ENCODE measurements around the gene TLE4. TPM values are rescaled to one million over a fixed set of nuclear protein-coding genes. Genes with fewer than 3 reads are reported as not detected.

Gene TLE4
- total RNA-seq, 1 donor from 2014 or later = 98.5 TPM

DNA sequence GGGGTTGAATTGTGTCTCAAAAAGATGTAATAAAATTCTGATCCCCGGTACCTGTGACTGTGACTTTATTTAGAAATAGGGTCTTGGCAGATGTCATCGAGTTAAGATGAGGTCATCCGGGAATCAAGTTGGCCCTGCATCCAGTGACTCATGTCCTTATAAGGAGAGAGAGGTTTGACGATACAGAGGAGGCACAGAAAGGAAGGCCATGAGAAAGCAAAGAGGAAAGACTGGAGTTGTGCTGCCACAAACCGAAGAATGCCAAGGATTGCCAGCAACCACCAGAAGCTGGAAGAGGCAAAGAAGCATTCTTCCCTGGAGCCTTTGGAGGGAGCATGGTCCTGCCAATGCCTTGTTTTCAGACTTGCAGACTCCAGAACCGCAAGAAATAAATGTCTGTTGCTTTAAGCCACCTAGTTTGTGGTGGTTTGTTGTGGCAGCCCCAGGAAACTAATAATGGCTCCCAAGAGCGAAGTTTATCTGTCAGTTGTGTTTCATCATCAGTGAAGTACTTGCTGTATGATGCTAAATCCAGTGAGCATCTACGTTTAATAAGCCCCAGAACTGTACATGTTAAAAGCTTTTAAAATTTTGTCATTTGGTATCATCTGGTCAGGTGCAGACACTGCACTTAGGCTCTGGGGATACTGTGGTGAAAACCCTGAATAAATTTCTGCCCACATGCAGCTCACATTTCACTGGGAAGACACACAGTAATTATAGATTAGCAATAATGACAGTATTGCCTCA lies 114.8 kb downstream of the TLE4 start:
- H3K27me3 ChIP-seq (ENCODE audit: insufficient read depth, low read length) = no peaks in the 10 kb centered on the region
- peak overlapping the region; percentile 68 for H3K4me2 ChIP-seq (ENCODE audit: low read length)
- TF ChIP-seq, protein P1, sequence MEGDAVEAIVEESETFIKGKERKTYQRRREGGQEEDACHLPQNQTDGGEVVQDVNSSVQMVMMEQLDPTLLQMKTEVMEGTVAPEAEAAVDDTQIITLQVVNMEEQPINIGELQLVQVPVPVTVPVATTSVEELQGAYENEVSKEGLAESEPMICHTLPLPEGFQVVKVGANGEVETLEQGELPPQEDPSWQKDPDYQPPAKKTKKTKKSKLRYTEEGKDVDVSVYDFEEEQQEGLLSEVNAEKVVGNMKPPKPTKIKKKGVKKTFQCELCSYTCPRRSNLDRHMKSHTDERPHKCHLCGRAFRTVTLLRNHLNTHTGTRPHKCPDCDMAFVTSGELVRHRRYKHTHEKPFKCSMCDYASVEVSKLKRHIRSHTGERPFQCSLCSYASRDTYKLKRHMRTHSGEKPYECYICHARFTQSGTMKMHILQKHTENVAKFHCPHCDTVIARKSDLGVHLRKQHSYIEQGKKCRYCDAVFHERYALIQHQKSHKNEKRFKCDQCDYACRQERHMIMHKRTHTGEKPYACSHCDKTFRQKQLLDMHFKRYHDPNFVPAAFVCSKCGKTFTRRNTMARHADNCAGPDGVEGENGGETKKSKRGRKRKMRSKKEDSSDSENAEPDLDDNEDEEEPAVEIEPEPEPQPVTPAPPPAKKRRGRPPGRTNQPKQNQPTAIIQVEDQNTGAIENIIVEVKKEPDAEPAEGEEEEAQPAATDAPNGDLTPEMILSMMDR (IDR thresholded peaks at IDR 0.05; ENCODE audit: insufficient read depth, low read depth, low read length) = no peak
- TF ChIP-seq EZH2 (IDR thresholded peaks at IDR 0.05; ENCODE audit: insufficient read depth, low read length) = no peak
- H3K4me3 Mint-ChIP-seq (ENCODE audit: unreplicated experiment) = no peak overlapping the region
- no peak overlapping the region for H3K4me3 ChIP-seq (ENCODE audit: insufficient read depth, low read depth, low read length)
- H3K27ac ChIP-seq (ENCODE audit: low read depth, low read length) = peak overlapping the region; percentile 87
- H3K4me1 Mint-ChIP-seq (ENCODE audit: low read depth, unreplicated experiment) = peaks cover 61% of the 10 kb centered on the region
- peak; percentile 99 for DNase-seq (ENCODE audit: low read depth)
- H3K9me3 Mint-ChIP-seq (ENCODE audit: unreplicated experiment) = no peaks in the 10 kb centered on the region
- FAIRE-seq = peak; percentile 98
- no peaks in the 10 kb centered on the region for H3K9me3 ChIP-seq (ENCODE audit: insufficient read depth, low read depth, low read length)
- peaks cover 14% of the 10 kb centered on the region for H3K36me3 Mint-ChIP-seq (ENCODE audit: low read depth, unreplicated experiment)
- no peak overlapping the region for H2AFZ ChIP-seq (ENCODE audit: low read depth, low read length)
- H3K4me1 ChIP-seq (ENCODE audit: insufficient read depth, low read length) = peaks cover 35% of the 10 kb centered on the region
- peak overlapping the region; percentile 48 for H3K27ac Mint-ChIP-seq (ENCODE audit: unreplicated experiment)
- peak overlapping the region; percentile 30 for H3K9ac ChIP-seq (ENCODE audit: low read length)
- H3K36me3 ChIP-seq (ENCODE audit: insufficient read depth, low read length) = no peaks in the 10 kb centered on the region
- peaks cover 7% of the 10 kb centered on the region for H4K20me1 ChIP-seq (ENCODE audit: insufficient read depth, low read length)
- H3K27me3 Mint-ChIP-seq (ENCODE audit: low read depth, unreplicated experiment) = no peaks in the 10 kb centered on the region
- peaks cover 8% of the 10 kb centered on the region for H3K79me2 ChIP-seq (ENCODE audit: insufficient read depth, low read length)

DNA sequence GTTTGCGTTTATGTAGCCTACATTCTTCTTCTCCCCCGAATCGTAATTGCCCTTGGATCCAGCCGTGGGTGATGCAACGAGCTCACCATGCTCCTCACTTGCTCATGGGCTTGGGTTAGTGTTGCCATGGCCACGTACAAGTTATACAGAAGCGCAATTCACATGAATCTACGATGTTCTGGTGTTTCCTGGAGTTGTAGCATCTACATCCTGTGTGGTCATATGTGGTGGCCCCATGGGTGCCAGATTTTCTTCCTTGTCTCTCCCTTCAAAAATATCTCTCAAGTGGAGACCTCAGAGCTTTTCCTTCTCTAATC lies 115.3 kb downstream of the TLE4 start:
- Mint-ChIP-seq H3K9me3 (ENCODE audit: unreplicated experiment) (no peaks in the 10 kb centered on the region), H3K36me3 (ENCODE audit: low read depth, unreplicated experiment) (peaks cover 17% of the 10 kb centered on the region), H3K4me3 (ENCODE audit: unreplicated experiment) (no peak overlapping the region), H3K27ac (ENCODE audit: unreplicated experiment) (peak overlapping the region; percentile 48), H3K27me3 (ENCODE audit: low read depth, unreplicated experiment) (no peaks in the 10 kb centered on the region), H3K4me1 (ENCODE audit: low read depth, unreplicated experiment) (peaks cover 60% of the 10 kb centered on the region)
- peak overlapping the region; percentile 30 for H3K9ac ChIP-seq (ENCODE audit: low read length)
- no peaks in the 10 kb centered on the region for H3K27me3 ChIP-seq (ENCODE audit: insufficient read depth, low read length)
- TF ChIP-seq EZH2 (IDR thresholded peaks at IDR 0.05; ENCODE audit: insufficient read depth, low read length) = no peak
- TF ChIP-seq, protein P1 (IDR thresholded peaks at IDR 0.05; ENCODE audit: insufficient read depth, low read depth, low read length) = no peak
- peaks cover 35% of the 10 kb centered on the region for H3K4me1 ChIP-seq (ENCODE audit: insufficient read depth, low read length)
- H4K20me1 ChIP-seq (ENCODE audit: insufficient read depth, low read length) = peaks cover 7% of the 10 kb centered on the region
- H3K9me3 ChIP-seq (ENCODE audit: insufficient read depth, low read depth, low read length) = no peaks in the 10 kb centered on the region
- no peaks in the 10 kb centered on the region for H3K36me3 ChIP-seq (ENCODE audit: insufficient read depth, low read length)
- H3K79me2 ChIP-seq (ENCODE audit: insufficient read depth, low read length) = peaks cover 8% of the 10 kb centered on the region
- no peak overlapping the region for H2AFZ ChIP-seq (ENCODE audit: low read depth, low read length)
- peak overlapping the region; percentile 87 for H3K27ac ChIP-seq (ENCODE audit: low read depth, low read length)
- FAIRE-seq = no peak
- no peak for DNase-seq (ENCODE audit: low read depth)
- H3K4me2 ChIP-seq (ENCODE audit: low read length) = peak overlapping the region; percentile 68
- H3K4me3 ChIP-seq (ENCODE audit: insufficient read depth, low read depth, low read length) = no peak overlapping the region

DNA sequence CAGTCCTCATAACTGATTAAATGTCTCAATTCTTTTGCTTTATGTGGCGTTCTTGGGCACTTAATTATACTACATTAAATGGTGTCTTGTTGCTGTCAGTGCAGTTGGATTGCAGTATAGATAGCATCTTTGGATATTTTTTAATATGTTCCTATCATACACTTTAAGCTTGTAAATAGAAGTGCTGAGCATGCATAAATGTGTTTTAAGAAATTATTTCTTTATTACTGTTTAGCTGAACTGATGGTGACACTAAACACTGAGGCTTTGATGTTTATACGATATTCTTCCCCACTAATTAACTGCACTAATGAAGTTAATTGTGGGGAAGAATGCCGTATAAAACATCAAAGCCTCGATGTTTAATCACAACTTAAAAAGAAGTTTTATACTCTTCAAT lies 116.6 kb downstream of the TLE4 start:
- Histone ChIP-seq H3K27ac (ENCODE audit: low read depth, low read length) (no peak overlapping the region), H3K4me2 (ENCODE audit: low read length) (no peak overlapping the region), H3K9me3 (ENCODE audit: insufficient read depth, low read depth, low read length) (no peaks in the 10 kb centered on the region), H3K4me1 (ENCODE audit: insufficient read depth, low read length) (peaks cover 40% of the 10 kb centered on the region), H3K4me3 (ENCODE audit: insufficient read depth, low read depth, low read length) (no peak overlapping the region), H3K27me3 (ENCODE audit: insufficient read depth, low read length) (no peaks in the 10 kb centered on the region), H2AFZ (ENCODE audit: low read depth, low read length) (no peak overlapping the region), H4K20me1 (ENCODE audit: insufficient read depth, low read length) (peaks cover 9% of the 10 kb centered on the region), H3K79me2 (ENCODE audit: insufficient read depth, low read length) (peaks cover 8% of the 10 kb centered on the region), H3K9ac (ENCODE audit: low read length) (no peak overlapping the region), H3K36me3 (ENCODE audit: insufficient read depth, low read length) (no peaks in the 10 kb centered on the region)
- H3K4me1 Mint-ChIP-seq (ENCODE audit: low read depth, unreplicated experiment) = peaks cover 60% of the 10 kb centered on the region
- H3K27ac Mint-ChIP-seq (ENCODE audit: unreplicated experiment) = no peak overlapping the region
- DNase-seq (ENCODE audit: low read depth) (no peak), FAIRE-seq (no peak)
- no peaks in the 10 kb centered on the region for H3K27me3 Mint-ChIP-seq (ENCODE audit: low read depth, unreplicated experiment)
- H3K4me3 Mint-ChIP-seq (ENCODE audit: unreplicated experiment) = no peak overlapping the region
- TF ChIP-seq EZH2 (IDR thresholded peaks at IDR 0.05; ENCODE audit: insufficient read depth, low read length) = no peak
- TF ChIP-seq, protein P1 (IDR thresholded peaks at IDR 0.05; ENCODE audit: insufficient read depth, low read depth, low read length) = no peak
- H3K9me3 Mint-ChIP-seq (ENCODE audit: unreplicated experiment) = no peaks in the 10 kb centered on the region
- H3K36me3 Mint-ChIP-seq (ENCODE audit: low read depth, unreplicated experiment) = peaks cover 20% of the 10 kb centered on the region
